ENCODE measurements around the gene SHD. TPM values are rescaled to one million over a fixed set of nuclear protein-coding genes. Genes with fewer than 3 reads are reported as not detected.

SHD gene
- total RNA-seq, 1 experiment from 2014 or later = 2.0 TPM

GRCh38 chr19:4292515-4292914 is 13.4 kb downstream of the SHD start:
- H2AFZ ChIP-seq (ENCODE audit: low read depth, low read length, poor library complexity, severe bottlenecking) = no peak overlapping the region
- H3K27ac ChIP-seq (ENCODE audit: low read depth, low read length) = no peak overlapping the region
- H3K9me2 ChIP-seq (ENCODE audit: insufficient read depth) = no peaks in the 10 kb centered on the region
- ChIA-PET CTCF (no interaction called here), POLR2A (no interaction called here), RAD21 (ENCODE audit: low non-redundant PET in 1 of 2, low total read pairs in 2 of 2, uncharacterized antibody in 2 of 2, unreplicated experiment in 2 of 2) (no interaction called here)
- H4K20me1 ChIP-seq (ENCODE audit: insufficient read depth) = no peaks in the 10 kb centered on the region
- intact Hi-C loops (cut with micrococcal nuclease) = no loop called here
- no peak overlapping the region for H3K4me2 ChIP-seq (ENCODE audit: low read length)
- no peak overlapping the region for H3K4me3 ChIP-seq (replicated peaks in 1 of 2; ENCODE audit: low read depth in 1 of 2, low read length in 2 of 2)
- H3K79me2 ChIP-seq (ENCODE audit: insufficient read depth, low read length) = no peaks in the 10 kb centered on the region
- H3K36me3 ChIP-seq (ENCODE audit: control insufficient read depth in 1 of 2, insufficient read depth in 2 of 2, low read length in 2 of 2) = no peaks in the 10 kb centered on the region
- DNase-seq (ENCODE audit: low read depth, low spot score) (no peak), ATAC-seq (no peak)
- TF ChIP-seq YY1 (IDR thresholded peaks at IDR 0.05; ENCODE audit: extremely low read depth, insufficient replicate concordance, low read depth, low read length) = no peak
- TF ChIP-seq SRF (IDR thresholded peaks at IDR 0.05; ENCODE audit: low read depth) = no peak
- TF ChIP-seq, protein P1, sequence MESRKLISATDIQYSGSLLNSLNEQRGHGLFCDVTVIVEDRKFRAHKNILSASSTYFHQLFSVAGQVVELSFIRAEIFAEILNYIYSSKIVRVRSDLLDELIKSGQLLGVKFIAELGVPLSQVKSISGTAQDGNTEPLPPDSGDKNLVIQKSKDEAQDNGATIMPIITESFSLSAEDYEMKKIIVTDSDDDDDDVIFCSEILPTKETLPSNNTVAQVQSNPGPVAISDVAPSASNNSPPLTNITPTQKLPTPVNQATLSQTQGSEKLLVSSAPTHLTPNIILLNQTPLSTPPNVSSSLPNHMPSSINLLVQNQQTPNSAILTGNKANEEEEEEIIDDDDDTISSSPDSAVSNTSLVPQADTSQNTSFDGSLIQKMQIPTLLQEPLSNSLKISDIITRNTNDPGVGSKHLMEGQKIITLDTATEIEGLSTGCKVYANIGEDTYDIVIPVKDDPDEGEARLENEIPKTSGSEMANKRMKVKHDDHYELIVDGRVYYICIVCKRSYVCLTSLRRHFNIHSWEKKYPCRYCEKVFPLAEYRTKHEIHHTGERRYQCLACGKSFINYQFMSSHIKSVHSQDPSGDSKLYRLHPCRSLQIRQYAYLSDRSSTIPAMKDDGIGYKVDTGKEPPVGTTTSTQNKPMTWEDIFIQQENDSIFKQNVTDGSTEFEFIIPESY (IDR thresholded peaks at IDR 0.05; ENCODE audit: extremely low read depth, insufficient replicate concordance, low read length) = no peak
- TF ChIP-seq JUND (IDR thresholded peaks at IDR 0.05) = no peak
- no peak for TF ChIP-seq POLR2A (IDR thresholded peaks at IDR 0.05; ENCODE audit: borderline replicate concordance, extremely low read depth, insufficient read depth, insufficient read length)
- TF ChIP-seq POLR2AphosphoS5 (IDR thresholded peaks at IDR 0.05; ENCODE audit: low read depth, low read length) = no peak
- no peak for TF ChIP-seq EGR1 (IDR thresholded peaks at IDR 0.05; ENCODE audit: low read depth)
- no peak for TF ChIP-seq ATF3 (IDR thresholded peaks at IDR 0.05)
- TF ChIP-seq EZH2phosphoT487 (IDR thresholded peaks at IDR 0.05; ENCODE audit: borderline replicate concordance) = no peak
- no peak for TF ChIP-seq SP1 (IDR thresholded peaks at IDR 0.05; ENCODE audit: low read depth)
- no peaks in the 10 kb centered on the region for H3K27me3 ChIP-seq (ENCODE audit: insufficient read depth, low read length)
- BruUV-seq (replicated peaks) = no TSS peak
- H3K9ac ChIP-seq (ENCODE audit: low read length) = no peak overlapping the region
- peaks cover 7 to 14% of the 10 kb centered on the region in 2 experiments; a peak in 3 of 4 replicates for H3K4me1 ChIP-seq (ENCODE audit: control insufficient read depth in 1 of 2, insufficient read depth in 2 of 2, low read length in 2 of 2)
- H3K9me3 ChIP-seq (ENCODE audit: control insufficient read depth in 1 of 2, insufficient read depth in 1 of 2, low read depth in 1 of 2, low read length in 2 of 2) = no peaks in the 10 kb centered on the region

All from HCT116 (cell line).